DND-41 (cell line): ENCODE data around the gene BCAS3.

Source experiments
- CTCF ChIP-seq: IDR thresholded peaks from 2 replicates; pipeline ENCODE4 v1.5.1; 2012; ENCODE audit warnings: borderline replicate concordance, low read length, moderate library complexity, mild to moderate bottlenecking; ENCODE audit not compliant: poor library complexity, severe bottlenecking; ENCODE audit errors: extremely low read depth
- EZH2 ChIP-seq: IDR thresholded peaks from 3 replicates; pipeline ENCODE4 v1.6.1; 2012; ENCODE audit warnings: borderline replicate concordance, low read depth, mild to moderate bottlenecking, moderate library complexity, low read length, inconsistent platforms; ENCODE audit not compliant: severe bottlenecking

- no peak for TF ChIP-seq CTCF
- no peak for TF ChIP-seq EZH2
Measured at GRCh38 chr17:60744355-60744966, 66.8 kb downstream of the BCAS3 start.
